HUDEP-2 (cell line): ENCODE results near the gene EIF3J.
"Not testable (repeated sequence)": the region's sequence is repeated elsewhere in the genome, so short reads cannot be mapped to it uniquely, and the experiment has no call there.

Experiments
- DNase-seq, 76 experiments: peaks; one replicate each; lab custom pipeline; 2025; ENCODE audit not compliant: unreplicated experiment in 76 of 76; lab: John Stamatoyannopoulos, UW

EIF3J gene, protein sequence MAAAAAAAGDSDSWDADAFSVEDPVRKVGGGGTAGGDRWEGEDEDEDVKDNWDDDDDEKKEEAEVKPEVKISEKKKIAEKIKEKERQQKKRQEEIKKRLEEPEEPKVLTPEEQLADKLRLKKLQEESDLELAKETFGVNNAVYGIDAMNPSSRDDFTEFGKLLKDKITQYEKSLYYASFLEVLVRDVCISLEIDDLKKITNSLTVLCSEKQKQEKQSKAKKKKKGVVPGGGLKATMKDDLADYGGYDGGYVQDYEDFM

DNA sequence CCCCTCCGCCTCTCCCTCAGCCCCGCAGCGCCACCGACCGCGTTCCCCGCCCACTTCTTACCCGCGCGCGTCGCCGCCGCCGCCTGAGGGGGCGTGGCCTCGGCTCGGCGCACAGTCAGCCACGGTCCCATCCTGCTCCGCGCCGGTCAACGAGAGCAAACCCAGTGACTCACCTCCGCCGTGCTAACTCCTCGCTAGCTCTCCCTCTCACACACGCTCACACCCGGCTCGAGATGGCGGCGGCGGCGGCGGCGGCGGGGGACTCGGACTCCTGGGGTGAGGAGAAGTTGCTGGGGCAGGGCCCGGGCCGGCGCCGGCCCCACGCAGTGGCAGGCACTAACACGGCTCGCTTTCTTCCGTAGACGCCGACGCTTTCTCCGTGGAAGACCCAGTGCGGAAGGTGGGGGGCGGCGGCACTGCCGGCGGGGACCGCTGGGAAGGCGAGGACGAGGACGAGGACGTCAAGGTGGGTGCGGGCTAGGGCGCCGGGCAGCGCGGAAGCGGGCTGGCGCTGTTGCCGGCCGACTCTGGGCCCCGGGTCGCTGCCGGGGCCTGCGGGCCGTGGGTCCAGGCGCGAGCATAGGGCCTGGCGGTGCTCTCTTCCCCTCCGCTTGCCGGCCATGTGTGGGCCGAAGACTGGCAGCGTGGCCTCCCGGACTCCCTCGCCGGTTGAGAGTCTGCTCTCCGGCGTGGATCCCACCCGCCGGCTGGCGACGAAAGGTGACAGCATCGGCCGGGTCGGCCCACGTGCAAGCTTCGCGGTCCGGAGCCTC is at the start of gene EIF3J:
Gene EIF3J (plus strand): TSS at position 186 of the 773 bp plus-strand sequence. CDS start 48 bp downstream, at position 234.
- peak in 75 of 76 experiments; percentile 31 to 94 (median 89) for DNase-seq

DNA sequence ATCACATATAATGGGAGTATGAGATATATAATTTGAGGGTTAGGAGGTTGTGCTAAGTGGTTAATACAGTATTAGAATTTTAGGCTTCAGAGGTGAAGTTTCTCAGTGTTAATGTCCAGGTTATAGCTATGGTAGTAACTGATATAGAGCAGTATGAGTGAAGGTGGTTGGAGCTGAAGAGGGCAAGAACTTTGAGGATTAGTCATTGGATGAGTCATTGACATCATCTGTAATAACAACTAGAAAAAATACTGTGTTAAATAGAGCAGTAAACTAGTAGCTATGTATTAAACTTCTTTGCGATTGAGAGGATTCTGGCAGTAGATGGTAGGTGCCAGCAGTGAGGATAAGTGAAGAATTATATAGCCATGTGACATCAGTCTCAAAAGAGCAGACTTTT is 47.5 kb upstream of the EIF3J start:
- DNase-seq: no peak

DNA sequence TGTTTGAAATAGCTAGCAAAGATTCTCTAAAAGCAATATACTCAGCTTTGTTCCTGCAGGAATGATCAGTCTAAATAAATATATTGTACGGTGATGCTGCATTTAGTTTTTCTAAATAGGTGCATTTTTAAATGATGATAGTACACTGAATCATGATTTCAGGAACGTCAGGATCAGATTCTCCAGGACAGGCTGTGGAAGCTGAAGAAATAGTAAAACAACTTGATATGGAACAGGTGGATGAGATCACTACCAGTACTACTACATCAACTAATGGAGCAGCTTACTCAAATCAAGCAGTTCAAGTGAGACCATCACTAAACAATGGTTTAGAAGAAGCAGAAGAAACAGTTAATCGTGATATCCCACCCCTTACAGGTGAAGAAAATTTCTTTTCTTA is 46.3 kb upstream of the EIF3J start:
- DNase-seq: no peak

DNA sequence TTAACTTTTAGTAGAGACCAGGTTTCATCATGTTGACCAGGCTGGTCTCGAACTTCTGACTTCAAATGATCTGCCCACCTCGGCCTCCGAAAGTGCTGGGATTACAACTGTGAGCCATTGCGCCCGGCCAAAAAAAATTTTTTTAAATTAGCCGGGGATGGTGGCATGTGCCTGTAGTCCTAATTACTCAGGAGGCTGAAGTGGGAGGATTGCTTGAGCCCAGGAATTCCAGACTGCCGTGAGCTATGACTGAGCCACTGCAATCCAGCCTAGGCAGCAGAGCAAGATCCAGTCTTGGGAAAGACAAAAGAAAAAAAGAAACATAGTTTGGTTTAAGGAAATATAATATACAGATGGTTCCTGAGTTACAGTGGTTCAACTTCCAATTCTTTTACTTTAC is 44.9 kb upstream of the EIF3J start:
- no peak for DNase-seq

DNA sequence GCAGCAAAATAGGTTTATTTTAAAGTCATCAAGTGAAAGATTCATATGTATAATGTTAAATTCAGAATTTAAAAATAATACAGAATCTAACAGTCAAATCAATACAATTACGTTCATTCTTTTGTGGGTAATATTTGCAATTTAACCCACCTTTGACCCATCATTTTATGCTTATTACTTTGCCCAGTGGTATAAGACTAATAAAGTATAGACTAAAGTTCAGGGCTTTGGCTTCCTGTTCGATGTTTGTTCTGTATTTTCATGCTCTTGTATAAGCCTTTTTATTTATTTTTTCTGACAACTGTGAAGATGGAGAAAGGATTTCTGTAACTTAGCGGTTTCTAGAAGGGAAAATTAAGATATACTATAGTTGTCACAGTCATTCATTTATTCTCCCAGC is 44.3 kb upstream of the EIF3J start:
- DNase-seq: no peak

DNA sequence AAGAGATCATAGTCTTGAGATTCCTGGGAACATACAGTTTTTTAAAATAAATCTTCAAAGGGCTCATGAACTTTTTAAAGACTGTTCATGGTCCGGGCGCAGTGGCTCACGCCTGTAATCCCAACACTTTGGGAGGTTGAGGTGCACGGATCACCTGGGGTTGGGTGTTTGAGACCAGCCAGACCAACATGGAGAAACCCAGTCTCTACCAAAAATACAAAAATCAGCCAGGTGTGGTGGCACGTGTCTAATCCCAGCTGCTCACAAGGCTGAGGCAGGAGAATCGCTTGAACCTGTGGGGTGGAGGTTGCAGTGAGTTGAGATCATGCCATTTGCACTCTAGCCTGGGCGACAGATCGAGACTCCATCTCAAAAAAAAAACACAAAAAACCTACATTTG is 41.4 kb upstream of the EIF3J start:
- no peak for DNase-seq

DNA sequence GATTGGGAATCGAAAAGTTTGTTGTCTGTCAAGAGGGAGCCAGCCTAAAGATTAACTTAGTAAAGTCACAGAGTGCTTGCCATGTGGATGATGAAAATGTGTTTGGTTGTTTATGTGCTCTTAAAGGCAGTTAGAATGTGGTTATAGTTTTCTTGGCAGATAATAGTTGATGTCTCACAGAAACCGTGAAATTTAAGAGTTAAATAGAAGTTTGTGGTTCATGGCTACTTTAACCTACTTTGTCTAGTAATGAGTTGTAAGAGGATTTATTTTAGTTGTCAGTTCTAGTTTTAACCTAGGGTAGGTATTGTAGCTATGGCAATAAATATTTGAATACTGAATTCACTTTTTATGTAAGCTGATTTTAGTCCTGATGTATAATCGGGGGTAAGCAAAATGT is 36.4 kb upstream of the EIF3J start:
- DNase-seq: no peak

DNA sequence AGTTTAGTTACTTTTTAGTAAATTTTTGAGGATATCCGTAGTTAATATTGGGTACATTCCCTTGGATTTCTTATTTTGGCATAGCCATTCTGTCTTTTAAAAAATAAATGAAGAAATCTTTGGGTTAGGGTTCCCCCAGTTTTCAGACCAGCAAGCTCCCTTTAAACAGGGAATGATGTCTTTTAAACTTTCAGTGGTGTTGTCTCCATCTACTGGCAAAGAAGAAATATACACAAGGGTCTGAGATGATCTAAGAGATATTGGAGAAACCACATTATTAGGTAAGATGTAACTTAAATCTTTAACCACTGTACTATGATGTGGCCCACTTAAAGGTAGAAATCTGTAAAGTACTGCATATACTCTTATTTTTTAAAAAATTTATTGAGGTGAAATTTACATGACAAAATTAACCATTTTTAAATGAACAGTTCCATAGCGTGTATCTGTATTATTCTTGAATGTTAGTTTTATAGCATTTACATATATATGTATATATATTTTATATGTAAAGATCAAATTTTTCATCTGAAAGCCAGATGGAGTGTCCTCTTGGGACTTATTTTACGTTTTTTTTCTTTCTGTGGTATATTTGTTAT is 35.1 kb upstream of the EIF3J start:
- DNase-seq: peak in 10 of 76 experiments; percentile 2 to 27 (median 12)

DNA sequence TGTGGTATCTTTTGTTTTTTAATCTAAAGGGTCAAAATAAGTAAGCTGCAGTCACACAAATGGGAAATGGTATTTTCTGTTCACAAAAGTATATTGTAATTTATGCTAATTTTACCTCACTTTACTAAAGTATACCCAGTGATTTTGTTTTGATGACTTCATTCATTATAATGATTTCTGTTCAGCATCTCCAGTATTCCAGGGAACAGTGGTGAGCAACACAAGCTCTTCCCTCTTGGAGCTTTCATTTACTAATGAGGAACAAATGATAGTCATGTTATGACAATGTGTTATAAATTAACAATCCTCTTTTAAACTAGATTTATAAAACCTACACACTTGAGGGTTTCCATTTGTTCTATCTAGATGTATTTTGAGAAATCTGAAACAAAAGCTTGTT is 20.5 kb upstream of the EIF3J start:
- no peak for DNase-seq

DNA sequence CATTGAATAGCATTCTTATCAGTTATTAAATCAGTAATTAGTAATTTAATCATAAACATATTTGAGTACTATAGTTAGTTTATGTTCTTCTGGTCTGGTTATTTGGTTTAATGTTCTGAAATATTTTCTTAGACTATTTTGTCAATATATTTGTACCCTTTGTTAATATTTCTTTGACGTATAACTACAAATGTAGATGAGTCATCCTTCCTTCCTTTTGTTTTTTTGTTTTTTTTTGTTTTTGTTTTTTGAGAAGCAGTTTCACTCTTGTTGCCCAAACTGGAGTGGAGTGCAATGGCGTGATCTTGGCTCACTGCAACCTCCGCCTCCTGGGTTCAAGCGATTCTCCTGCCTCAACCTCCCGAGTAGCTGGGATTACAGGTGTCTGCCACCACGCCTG is 17.4 kb upstream of the EIF3J start:
- DNase-seq: no peak

DNA sequence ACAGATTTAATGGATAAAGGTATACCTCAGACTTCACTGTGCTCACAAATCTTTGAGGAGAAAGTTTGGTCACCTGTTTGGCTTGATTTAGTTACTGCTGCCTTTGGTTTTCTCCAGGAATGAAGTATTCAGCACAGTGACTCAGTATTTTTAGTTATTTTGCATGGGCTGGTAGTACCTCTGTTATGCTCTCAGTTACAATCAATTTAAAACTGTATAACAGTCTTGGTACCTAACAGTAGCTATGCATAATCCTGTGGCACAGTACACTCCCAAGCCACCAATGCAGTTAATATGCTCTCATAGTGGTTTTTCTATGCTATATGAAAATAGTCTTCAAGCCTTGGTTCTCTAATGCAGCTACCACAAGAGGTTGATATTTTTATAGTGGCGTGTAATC is 11.9 kb upstream of the EIF3J start:
- DNase-seq: no peak

DNA sequence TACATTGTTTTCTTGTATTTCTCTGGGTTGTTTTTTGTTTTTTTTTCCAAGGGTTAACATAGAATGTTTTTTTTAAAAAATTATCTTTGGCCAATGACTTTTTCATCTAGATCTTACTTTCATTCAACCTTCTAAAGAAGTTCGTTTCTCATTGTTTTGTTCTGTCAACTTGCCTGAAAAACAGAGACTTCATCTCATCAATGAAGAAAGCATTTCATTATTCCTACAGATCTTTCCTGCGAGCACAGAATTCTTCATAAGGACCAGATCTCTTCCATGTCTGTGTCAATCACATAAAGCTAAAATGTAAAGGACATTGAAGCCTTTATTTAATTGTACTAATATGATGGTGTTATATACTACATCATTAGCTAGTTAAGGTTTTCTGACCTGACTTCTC is 9.7 kb upstream of the EIF3J start:
- DNase-seq: no peak

DNA sequence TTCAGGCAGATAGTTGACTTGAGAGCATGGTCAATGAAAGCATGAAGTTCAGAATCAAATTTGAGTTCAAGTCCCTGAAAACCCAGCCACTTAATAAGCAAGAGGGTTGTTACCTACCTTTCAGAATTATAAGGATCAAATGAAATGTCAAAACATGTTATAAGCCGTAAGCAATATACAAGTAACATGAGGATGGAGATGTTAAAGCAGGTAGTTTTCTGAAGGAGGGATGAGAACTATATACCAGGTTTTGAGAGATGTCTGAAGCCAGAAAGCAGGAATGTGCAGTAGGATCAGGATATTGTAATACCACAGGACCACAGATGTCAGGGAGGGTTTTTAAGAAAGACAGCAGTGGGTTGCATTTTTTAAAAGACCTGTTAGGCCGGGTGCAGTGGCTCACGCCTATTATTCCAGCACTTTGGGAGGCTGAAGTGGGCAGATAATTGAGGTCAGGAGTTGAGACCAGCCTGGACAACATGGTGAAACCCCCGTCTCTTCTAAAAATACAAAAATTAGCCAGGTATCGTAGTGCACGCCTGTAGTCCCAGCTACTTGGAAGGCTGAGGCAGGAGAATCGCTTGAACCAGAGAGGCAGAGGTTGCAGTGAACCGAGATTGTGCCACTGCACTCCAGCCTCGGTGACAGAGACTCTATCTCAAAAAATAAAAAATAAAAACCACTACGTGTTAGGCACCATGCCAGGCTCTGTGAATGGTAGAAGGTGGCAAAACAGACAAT is 6.9 kb upstream of the EIF3J start:
- DNase-seq: no peak

DNA sequence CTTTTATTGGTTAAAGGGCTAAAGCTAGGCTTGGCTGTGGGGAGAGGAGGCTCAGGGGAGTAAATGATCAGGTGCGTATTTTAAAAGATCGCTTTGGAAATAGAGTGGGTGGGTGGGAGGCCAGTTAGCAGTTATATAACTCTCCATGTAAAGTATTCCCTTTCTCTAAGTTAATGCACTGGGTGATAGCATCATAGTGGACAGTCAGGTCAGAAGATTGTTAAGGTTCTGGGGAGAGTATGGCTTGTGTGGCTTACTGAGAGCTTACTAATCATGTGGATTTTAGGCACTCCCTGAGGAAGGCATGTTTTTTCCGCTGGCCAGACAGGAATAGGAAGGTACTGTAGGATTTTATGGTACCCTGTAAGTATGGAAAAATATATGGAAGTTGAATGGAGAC is 6.3 kb upstream of the EIF3J start:
- DNase-seq: no peak

DNA sequence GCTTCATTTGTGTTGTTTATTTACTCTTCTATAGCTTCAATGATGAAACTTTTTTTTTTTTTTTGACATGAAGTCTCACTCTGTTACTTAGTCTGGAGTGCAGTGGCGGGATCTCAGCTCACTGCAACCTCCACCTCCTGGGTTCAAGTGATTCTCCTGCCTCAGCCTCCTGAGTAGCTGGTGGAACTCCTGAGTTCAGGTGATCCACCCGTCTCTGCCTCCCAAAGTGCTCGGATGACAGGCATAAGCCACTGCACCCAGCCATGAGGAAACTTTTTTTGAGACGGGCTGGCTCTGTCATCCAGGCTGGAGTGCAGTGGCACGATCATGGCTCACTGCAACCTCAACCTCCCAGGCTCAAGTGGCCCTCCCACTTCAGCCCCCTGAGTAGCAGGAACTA is 4.7 kb upstream of the EIF3J start:
- DNase-seq: not testable (repeated sequence)

DNA sequence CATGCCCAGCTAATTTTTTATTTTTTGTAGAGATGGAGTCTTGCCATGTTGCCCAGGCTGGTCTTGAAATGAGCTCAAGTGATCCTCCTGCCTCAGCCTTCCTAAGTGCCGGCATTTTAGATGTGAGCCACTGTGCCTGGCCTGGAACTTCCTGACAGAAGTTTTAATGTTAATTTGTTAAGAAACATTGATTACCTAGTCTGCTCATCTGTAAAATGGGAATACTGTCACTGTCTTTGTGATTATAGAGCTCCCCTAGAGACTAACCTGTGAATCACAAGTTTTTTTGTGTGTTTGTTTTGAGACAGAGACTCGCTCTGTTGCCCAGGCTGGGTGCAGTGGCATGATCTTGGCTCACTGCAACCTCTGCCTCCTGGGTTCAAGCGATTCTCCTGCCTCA is 4.3 kb upstream of the EIF3J start:
- no peak for DNase-seq

DNA sequence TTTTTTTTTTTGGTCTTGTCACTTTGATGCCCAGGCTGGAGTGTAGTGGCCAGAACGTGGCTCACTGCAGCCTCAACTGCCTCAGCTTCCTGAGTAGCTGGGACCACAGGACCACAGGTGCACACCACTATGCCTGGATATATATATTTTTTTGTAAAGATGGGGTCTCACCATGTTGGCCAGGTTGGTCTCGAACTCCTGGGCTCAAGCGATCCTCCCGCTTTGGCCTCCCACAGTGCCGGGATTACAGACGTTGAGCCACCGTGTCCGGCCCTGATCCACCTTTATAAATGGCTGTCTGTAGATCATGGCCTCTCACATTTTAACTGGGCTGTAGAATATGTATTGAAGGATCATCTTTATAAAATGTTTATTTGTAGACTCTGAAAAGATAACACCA is 1.9 kb upstream of the EIF3J start:
- no peak for DNase-seq

DNA sequence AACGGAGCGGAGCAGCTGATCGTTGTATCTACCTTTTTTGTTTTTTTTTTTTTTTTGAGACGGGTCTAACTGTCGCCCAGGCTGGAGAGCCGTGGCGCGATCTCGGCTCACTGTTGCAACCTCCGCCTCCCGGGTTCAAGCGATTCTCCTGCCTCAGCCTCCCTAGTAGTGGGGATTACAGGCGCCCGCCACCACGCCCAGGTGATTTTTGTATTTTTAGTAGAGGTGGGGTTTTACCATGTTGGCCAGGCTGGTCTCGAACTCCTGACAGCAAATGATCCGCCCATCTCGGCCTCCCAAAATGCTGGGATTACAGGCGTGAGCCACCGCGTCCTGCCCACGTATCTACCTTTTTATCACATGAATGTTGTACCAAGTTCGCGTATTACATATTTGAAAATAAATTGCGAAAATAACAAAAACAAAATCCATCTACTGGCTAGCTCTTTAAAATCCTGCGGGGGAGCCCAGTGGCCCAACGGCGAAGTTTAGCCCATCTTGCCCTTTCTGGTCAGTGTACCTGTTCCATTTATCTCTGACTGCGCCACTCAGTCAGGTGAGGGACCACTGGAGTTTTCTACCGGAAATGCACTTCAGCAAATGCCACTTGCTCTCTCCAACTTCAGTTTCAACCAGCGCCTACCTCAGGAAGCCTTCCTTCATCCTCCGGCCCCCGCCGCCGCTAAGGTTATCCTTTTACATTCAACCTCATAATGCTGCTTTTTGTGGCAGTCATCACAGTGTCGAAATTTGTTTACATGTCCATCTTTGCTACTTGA is 1.2 kb upstream of the EIF3J start:
- DNase-seq: peak in 5 of 76 experiments; percentile 3 to 40 (median 30)

DNA sequence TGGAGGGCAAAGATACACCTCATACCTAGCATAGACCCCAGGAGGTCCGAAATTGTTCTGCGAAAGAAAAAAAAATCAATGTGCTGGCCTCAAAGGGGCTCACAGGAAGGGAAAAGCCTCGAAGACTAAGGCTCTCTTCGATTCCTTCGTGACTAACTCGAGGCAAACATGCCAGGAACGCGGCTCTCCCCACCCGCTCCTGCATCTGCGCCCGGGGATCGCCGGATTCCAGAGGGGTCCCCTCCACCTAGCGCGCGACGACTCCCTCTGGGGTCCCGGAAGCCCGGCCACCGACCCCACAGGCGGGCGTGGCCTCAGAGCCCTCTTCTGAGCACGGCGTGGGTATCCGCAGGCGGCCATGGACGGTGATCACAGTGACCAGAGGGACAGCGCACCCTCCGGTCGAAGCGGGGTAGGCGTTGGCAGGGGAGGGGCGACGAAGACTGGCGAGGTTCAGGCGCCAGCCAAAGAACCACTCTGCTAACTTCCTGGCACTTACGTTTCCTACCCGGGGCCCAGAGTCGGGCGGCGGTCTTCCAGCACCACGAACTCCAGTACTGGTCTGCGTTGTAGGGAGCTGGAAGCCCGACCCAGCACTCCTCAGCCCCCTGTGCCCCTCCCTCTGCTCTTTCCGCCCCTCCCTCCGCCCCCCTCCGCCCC is 515 bp upstream of the EIF3J start:
- DNase-seq: peak in 67 of 76 experiments; percentile 41 to 90 (median 78)

DNA sequence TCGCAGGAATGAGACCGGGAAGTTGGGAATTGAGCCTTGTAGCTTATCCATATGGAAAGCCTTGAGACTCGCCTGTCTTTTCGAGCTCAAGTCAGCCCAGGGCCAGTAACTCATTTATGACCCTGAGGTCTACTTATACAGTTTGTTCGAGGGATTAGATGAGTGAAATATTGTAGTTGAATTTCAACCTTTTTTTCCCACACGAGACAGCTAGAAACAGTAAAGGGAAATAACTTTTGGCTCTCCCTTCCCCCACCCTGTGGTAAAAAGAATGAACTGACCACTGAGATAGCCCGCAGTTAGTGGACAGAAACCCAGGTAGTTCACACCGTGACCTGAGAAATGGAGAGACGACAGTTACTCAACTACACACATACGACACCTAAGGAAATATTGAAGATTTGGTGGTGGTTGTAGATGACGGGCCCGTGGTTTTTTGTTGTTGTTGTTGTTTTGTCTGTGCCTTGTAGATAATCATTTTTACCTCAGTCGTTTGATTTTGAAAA is 841 bp downstream of the EIF3J start:
- DNase-seq: peak in 2 of 76 experiments; percentile 13 to 18
